Measurements from ENCODE around the gene SSH2.

The SSH2 gene

GRCh38 chr17:29972277-29972676 is 42.2 kb upstream of the SSH2 start:
- TF ChIP-seq ZNF26 (tag by site-specific recombination; IDR thresholded peaks at IDR 0.05) (no peak), ZNF24 (tag by site-specific recombination; IDR thresholded peaks at IDR 0.05) (no peak), ZSCAN5A (tag by site-specific recombination; IDR thresholded peaks at IDR 0.05) (no peak), ZFHX2 (tag by site-specific recombination; conservative IDR thresholded peaks at IDR 0.05) (no peak), ZNF16 (tag by site-specific recombination; IDR thresholded peaks at IDR 0.05; ENCODE audit: low read depth) (no peak), KLF17 (tag by site-specific recombination; IDR thresholded peaks at IDR 0.05) (no peak), ZNF513 (tag by site-specific recombination; IDR thresholded peaks at IDR 0.05) (no peak), YY2 (tag by site-specific recombination; IDR thresholded peaks at IDR 0.05) (no peak), RBAK (tag by site-specific recombination; IDR thresholded peaks at IDR 0.05) (no peak), ZBTB44 (tag by site-specific recombination; IDR thresholded peaks at IDR 0.05) (no peak), ZNF623 (tag by site-specific recombination; IDR thresholded peaks at IDR 0.05) (no peak), ZBTB8A (tag by site-specific recombination; IDR thresholded peaks at IDR 0.05) (no peak)
- POLR2A ChIA-PET: no interaction called here
- CTCF ChIA-PET: interaction anchor here (0.8 kb wide), 1 partner anchor 41 kb away, joined by 4 read pairs; no protein-coding TSS in a partner anchor
- Histone ChIP-seq H3K36me3 (ENCODE audit: control insufficient read depth in 2 of 2, insufficient read depth in 1 of 2, low read length in 2 of 2) (no peaks in the 10 kb centered on the region), H3K27ac (ENCODE audit: extremely low read depth, low read depth, low read length) (no peak overlapping the region), H3K9me3 (ENCODE audit: control insufficient read depth, insufficient read depth, low read depth, low read length) (no peaks in the 10 kb centered on the region), H3K4me1 (ENCODE audit: control insufficient read depth, insufficient read depth, low read length) (no peaks in the 10 kb centered on the region), H3K4me3 (ENCODE audit: low read depth, low read length) (no peak overlapping the region)

- ChIA-PET CTCF (no interaction called here), POLR2A (no interaction called here)
- H3K27ac ChIP-seq (ENCODE audit: extremely low read depth, low read depth, low read length): no peak overlapping the region
- no peaks in the 10 kb centered on the region for H3K4me1 ChIP-seq (ENCODE audit: control insufficient read depth, insufficient read depth, low read length)
- no peak overlapping the region for H3K4me3 ChIP-seq (ENCODE audit: low read depth, low read length)
- no peaks in the 10 kb centered on the region for H3K36me3 ChIP-seq (ENCODE audit: control insufficient read depth in 2 of 2, insufficient read depth in 1 of 2, low read length in 2 of 2)
- no peaks in the 10 kb centered on the region for H3K9me3 ChIP-seq (ENCODE audit: control insufficient read depth, insufficient read depth, low read depth, low read length)
- no peak for TF ChIP-seq ZBTB6 (tag by site-specific recombination; IDR thresholded peaks at IDR 0.05)
- no peak for TF ChIP-seq ZNF10 (tag by site-specific recombination; IDR thresholded peaks at IDR 0.05)
- no peak for TF ChIP-seq ZNF23 (tag by site-specific recombination; IDR thresholded peaks at IDR 0.05; ENCODE audit: borderline replicate concordance)
- no peak for TF ChIP-seq TCF7L2 (IDR thresholded peaks at IDR 0.05; ENCODE audit: borderline replicate concordance, low read depth, low read length)
- no peak for TF ChIP-seq ZNF571 (tag by site-specific recombination; IDR thresholded peaks at IDR 0.05)
- no peak for TF ChIP-seq ZNF626 (tag by site-specific recombination; IDR thresholded peaks at IDR 0.05)
- no peak for TF ChIP-seq ZNF211 (tag by site-specific recombination; IDR thresholded peaks at IDR 0.05; ENCODE audit: low read depth)
- TF ChIP-seq ZNF558 (tag by site-specific recombination; IDR thresholded peaks at IDR 0.05): no peak
- TF ChIP-seq ZFP41 (tag by site-specific recombination; IDR thresholded peaks at IDR 0.05; ENCODE audit: borderline replicate concordance): no peak
- no peak for TF ChIP-seq ZNF26 (tag by site-specific recombination; IDR thresholded peaks at IDR 0.05)
- TF ChIP-seq ZFP37 (tag by site-specific recombination; IDR thresholded peaks at IDR 0.05): no peak
- no peak for TF ChIP-seq ZBTB10 (tag by site-specific recombination; IDR thresholded peaks at IDR 0.05)
Observed at GRCh38 chr17:29968271-29968670, 38.2 kb upstream of the SSH2 start.

All from HEK293 (cell line).